Thymus (tissue), 11 donors: Measurements from ENCODE around the gene VPS45. TPM values are rescaled to one million over a fixed set of nuclear protein-coding genes. Genes with fewer than 3 reads are reported as not detected.

Experiments
- DNase-seq, 9 donors: peaks; one replicate each; pipeline ENCODE4 v3.0.0-alpha.2; 2013; ENCODE audit warnings: low spot score in 9 of 9, low read depth in 6 of 9, missing footprints in 1 of 9
- H3K27ac ChIP-seq, 2 donors: one replicate each; pipeline ENCODE4 v1.5.1; 2013; ENCODE audit warnings: control low read depth in 1 of 2, low read depth in 1 of 2, low read length in 1 of 2, mild to moderate bottlenecking in 1 of 2, moderate library complexity in 1 of 2
- H3K27me3 ChIP-seq, 2 donors: one replicate each; pipeline ENCODE4 v1.5.1; 2013; ENCODE audit warnings: low read length in 1 of 2; ENCODE audit not compliant: control insufficient read depth in 2 of 2, insufficient read depth in 1 of 2
- H3K36me3 ChIP-seq, 2 donors: one replicate each; pipeline ENCODE4 v1.5.1; 2013; ENCODE audit warnings: low read length in 1 of 2, mild to moderate bottlenecking in 1 of 2, moderate library complexity in 1 of 2; ENCODE audit not compliant: control insufficient read depth in 2 of 2, insufficient read depth in 2 of 2
- H3K4me1 ChIP-seq, 2 donors: one replicate each; pipeline ENCODE4 v1.5.1; 2013; ENCODE audit warnings: low read length in 2 of 2; ENCODE audit not compliant: control insufficient read depth in 2 of 2, insufficient read depth in 2 of 2
- H3K4me3 ChIP-seq, 2 donors: one replicate each; pipeline ENCODE4 v1.5.1; 2013; ENCODE audit warnings: low read length in 2 of 2, control low read depth in 1 of 2, mild to moderate bottlenecking in 1 of 2
- H3K9me3 ChIP-seq, 2 donors: one replicate each; pipeline ENCODE4 v1.5.1; 2013; ENCODE audit warnings: low read length in 1 of 2, mild to moderate bottlenecking in 1 of 2; ENCODE audit not compliant: control insufficient read depth in 2 of 2, insufficient read depth in 1 of 2
- WGBS: extraction: QIAGEN DNeasy Blood & Tissue Kit; methylation state at CpG from one replicate; pipeline ENCODE4 v1.1.7; 2013; 5-methylcytosine and 5-hydroxymethylcytosine counted together
- polyA plus RNA-seq: library from polyadenylated mRNA; stranded (reverse); fragments of 200-250 nt; gene quantifications from one replicate; pipeline ENCODE4 v1.2.3, GENCODE V29; 2013
- total RNA-seq: library from RNA; stranded (reverse); fragments of 120-200 nt; gene quantifications from one replicate; pipeline ENCODE4 v1.2.4, GENCODE V29; 2013
- donor health status: healthy.

VPS45 gene
- total and polyA plus RNA-seq, 2 donors: 26.1 to 36.7 TPM

DNA sequence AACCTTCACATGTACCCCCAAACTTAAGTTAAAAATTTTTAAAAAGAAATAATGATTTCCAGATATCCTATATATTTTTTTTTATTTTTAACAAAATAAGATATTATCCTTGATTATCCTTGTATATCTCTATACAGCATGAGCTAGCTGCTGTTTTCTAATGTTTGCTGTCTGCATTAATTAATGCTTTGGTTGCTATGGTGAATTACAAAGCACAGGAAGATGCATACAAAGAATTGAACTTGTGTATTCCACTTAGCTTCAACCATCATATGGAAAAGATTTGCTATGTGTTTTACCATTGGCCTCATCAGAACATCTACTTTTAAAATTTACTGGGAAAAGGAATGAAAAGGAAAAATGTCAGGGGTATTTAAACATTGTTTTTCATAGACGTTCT is 35.4 kb downstream of the VPS45 start:
- peaks cover 2 to 5% of the 10 kb centered on the region in 2 donors for H3K4me1 ChIP-seq
- H3K27me3 ChIP-seq: no peaks in the 10 kb centered on the region
- no peak for DNase-seq
- peaks cover 0 to 10% of the 10 kb centered on the region in 2 donors for H3K36me3 ChIP-seq
- WGBS: 97% methylated on average over 1 of the region's 1 CpG
- H3K4me3 ChIP-seq: no peak overlapping the region
- H3K9me3 ChIP-seq: no peaks in the 10 kb centered on the region
- H3K27ac ChIP-seq: no peak overlapping the region

DNA sequence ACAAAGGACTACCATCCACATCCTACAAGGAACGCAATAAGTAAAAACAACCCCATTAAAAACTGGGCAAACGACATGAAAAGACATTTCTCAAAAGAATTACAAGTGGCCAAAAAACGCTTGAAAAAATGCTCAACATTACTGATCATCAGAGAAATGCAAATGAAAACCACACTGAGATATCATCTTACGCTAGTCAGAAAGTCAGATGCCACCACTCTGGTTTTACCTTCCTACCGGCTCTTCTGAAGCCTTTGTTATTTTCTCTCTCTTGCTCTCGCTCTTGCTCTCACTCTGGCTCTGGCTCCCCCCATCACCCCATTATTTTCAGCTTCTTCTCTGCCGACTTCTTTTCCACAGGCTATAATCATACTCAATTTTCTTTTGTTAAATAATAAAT is 38.8 kb downstream of the VPS45 start:
- Histone ChIP-seq H3K27ac (no peak overlapping the region), H3K9me3 (no peaks in the 10 kb centered on the region), H3K4me1 (peaks cover 2 to 14% of the 10 kb centered on the region in 2 donors), H3K36me3 (peaks cover 0 to 2% of the 10 kb centered on the region in 2 donors), H3K4me3 (no peak overlapping the region), H3K27me3 (no peaks in the 10 kb centered on the region)
- peak in 5 of 9 donors; percentile 3 to 61 (median 6) for DNase-seq
- 32% methylated on average over 7 of the region's 7 CpGs for WGBS

DNA sequence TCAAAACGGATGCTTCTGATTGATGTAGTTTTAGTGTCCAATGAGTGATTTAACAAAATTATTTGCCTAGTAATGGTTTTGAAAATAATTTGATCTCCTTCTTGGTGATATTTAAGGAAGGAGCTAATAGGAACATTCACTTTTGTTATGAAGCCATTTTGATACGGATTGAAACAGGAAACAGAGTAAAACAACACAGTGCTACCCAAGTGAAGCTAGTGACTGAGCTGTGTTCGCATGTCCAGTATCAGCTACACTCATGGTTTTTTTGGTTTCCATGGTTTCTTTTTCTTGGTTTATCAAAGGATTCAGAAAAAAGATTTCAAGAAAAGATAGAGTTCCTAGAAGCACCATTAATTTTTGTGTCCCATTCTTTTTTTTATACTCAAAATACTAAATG is 42.0 kb downstream of the VPS45 start:
- peak in 3 of 9 donors; percentile 8 to 48 (median 19) for DNase-seq
- Histone ChIP-seq H3K4me1 (peaks cover 2 to 14% of the 10 kb centered on the region in 2 donors), H3K36me3 (peaks cover 0 to 7% of the 10 kb centered on the region in 2 donors), H3K27me3 (no peaks in the 10 kb centered on the region), H3K9me3 (peaks cover 0 to 6% of the 10 kb centered on the region in 2 donors), H3K27ac (peak overlapping the region in 1 of 2 donors; percentile 13), H3K4me3 (no peak overlapping the region)
- WGBS: 34% methylated on average over 3 of the region's 3 CpGs

DNA sequence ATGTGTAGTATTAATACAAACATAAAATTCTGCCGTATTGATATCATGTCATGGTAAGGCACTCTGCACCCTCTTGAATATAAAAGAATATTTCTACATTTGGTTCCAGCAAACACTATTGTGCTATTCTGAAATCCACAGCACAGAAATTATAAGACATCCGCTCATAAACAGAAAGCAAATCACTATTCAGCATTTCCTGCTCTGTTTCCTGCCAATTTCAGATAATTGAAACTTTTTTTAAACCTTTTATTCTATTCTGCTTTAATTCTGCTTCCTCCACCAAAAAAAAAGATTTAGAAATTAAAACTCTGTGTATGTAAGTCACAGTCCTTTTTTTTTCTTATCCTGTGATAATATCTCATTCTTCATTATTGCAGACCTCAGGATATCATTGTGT is 42.5 kb downstream of the VPS45 start:
- 39% methylated on average over 2 of the region's 2 CpGs for WGBS
- H3K27ac ChIP-seq: peak overlapping the region in 1 of 2 donors; percentile 13

DNA sequence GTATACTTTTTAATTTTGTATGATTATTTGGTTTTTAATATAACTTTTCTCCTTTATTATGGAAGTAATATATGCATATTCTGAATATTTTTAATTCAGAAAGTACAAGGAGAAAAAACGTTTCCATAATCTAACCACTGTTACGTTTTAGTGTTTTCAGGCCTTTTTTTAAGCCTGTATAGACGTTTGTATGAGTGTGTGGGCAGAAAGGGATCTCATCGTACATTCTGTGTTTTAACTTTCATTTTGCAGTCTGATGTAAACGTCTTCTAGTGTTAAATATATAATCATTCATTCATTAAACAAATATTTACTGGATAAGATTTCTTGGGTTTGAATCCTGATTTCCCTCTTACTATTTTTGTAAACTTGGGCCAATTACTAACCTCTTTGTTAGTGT is 44.1 kb downstream of the VPS45 start:
- no peak overlapping the region for H3K27ac ChIP-seq
- H3K27me3 ChIP-seq: no peaks in the 10 kb centered on the region
- H3K36me3 ChIP-seq: peaks cover 0 to 7% of the 10 kb centered on the region in 2 donors
- H3K4me1 ChIP-seq: peaks cover 0 to 10% of the 10 kb centered on the region in 2 donors
- no peak overlapping the region for H3K4me3 ChIP-seq
- 92% methylated on average over 5 of the region's 5 CpGs for WGBS
- DNase-seq: no peak
- H3K9me3 ChIP-seq: peaks cover 0 to 8% of the 10 kb centered on the region in 2 donors

More for the DNA sequence above, 42.5 kb downstream of the VPS45 start:
- no peak overlapping the region for H3K4me3 ChIP-seq
- H3K9me3 ChIP-seq: peaks cover 0 to 8% of the 10 kb centered on the region in 2 donors
- H3K4me1 ChIP-seq: peaks cover 2 to 14% of the 10 kb centered on the region in 2 donors
- no peaks in the 10 kb centered on the region for H3K27me3 ChIP-seq
- DNase-seq: peak in 1 of 9 donors; percentile 9
- H3K36me3 ChIP-seq: peaks cover 0 to 7% of the 10 kb centered on the region in 2 donors

DNA sequence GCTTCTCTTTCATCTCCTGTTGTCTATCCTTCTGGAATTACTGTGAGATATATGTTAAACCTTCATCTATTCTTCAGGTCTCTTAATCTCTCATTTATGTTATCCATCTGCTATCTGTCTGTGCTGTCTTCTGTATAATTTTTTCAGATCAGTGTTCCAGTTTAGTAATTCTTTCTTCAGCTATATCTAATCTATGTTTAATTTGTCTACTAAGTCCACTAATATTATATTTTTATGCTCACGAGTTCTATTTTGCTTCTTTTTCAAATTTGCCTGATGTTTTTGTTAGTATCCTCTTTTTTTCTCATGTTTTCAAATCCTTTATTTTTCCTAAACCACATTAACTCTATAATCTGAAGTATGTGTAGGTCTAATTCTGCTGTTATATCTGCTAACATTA is 47.5 kb downstream of the VPS45 start:
- DNase-seq: no peak

DNA sequence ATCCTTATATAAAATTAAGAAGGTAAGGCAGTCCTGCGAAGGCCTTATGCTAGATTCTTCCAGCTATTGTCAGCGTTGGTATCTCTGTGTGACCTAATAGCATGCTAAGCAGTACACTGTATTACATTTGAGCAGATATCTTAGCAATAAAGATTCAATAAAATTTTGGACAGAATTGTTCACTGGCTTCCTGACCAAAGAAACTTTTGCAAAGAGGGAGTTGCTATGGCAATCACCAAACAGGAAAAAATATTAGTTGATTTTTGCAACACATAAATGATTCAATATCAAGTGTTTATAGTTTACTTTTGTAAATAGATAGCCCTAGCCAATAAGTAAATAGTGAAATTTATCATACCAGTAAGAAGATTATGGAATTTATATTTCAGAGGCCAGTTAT is 51.1 kb downstream of the VPS45 start:
- DNase-seq: no peak
- Histone ChIP-seq H3K9me3 (peaks cover 0 to 8% of the 10 kb centered on the region in 2 donors), H3K4me1 (no peaks in the 10 kb centered on the region), H3K36me3 (peaks cover 0 to 2% of the 10 kb centered on the region in 2 donors), H3K27me3 (no peaks in the 10 kb centered on the region), H3K27ac (no peak overlapping the region), H3K4me3 (no peak overlapping the region)
- 97% methylated on average over 2 of the region's 2 CpGs for WGBS

More for the DNA sequence above, 47.5 kb downstream of the VPS45 start:
- H3K36me3 ChIP-seq: peaks cover 0 to 7% of the 10 kb centered on the region in 2 donors
- H3K4me1 ChIP-seq: peaks cover 0 to 2% of the 10 kb centered on the region in 2 donors
- H3K4me3 ChIP-seq: no peak overlapping the region
- peaks cover 0 to 8% of the 10 kb centered on the region in 2 donors for H3K9me3 ChIP-seq
- WGBS: 97% methylated on average over 1 of the region's 1 CpG
- no peak overlapping the region for H3K27ac ChIP-seq
- H3K27me3 ChIP-seq: no peaks in the 10 kb centered on the region

DNA sequence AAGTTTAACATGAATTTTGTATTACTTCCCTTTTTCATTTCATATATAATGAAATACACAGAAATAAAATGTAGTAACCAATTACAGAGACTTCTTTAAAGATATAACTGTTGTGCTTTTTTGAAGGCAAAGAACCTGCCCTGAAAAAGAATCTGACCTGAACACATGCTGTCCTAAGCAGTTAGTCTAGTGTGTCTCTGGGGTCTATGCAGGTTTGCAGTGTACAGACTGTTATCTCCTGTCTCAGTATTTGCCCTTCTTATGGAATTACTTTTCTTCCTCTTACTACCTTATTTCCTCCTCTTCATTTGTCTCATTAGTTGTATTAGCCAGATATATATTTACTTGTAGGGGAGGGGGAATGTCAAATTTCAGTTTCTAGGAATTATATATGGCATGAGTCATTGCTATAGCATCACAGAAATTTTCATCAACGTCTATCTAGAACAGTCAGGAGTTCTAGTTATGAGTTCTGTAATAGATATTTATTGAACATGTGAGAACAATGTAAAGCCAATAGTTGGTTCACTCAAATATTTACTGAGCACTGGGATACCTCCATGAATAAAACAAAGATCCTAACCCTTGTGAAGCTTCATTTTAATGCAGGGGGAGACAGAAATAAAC is 53.8 kb downstream of the VPS45 start:
- Histone ChIP-seq H3K27me3 (no peaks in the 10 kb centered on the region), H3K4me1 (no peaks in the 10 kb centered on the region), H3K36me3 (peaks cover 0 to 2% of the 10 kb centered on the region in 2 donors), H3K27ac (no peak overlapping the region), H3K4me3 (no peak overlapping the region), H3K9me3 (no peaks in the 10 kb centered on the region)
- WGBS: 93% methylated on average over 1 of the region's 1 CpG
- DNase-seq: no peak

DNA sequence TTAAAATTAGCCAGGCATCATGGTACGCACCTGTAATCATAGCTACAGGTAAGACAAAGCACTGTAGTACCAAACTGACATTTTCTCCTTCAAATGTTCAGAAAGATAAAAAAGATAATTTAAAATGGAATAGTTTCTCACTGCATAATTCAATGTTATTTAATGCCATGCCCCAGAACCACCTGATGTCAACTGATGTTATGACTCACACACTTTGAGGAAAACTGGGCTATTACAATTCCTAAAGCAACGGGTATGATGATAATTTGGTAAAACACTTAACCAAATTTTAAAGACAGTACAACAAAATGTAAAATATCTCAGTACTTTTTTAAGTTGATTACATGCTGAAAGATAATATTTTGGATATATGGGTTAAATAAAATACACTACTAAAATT is 59.2 kb downstream of the VPS45 start:
- DNase-seq: no peak
- H3K9me3 ChIP-seq: no peaks in the 10 kb centered on the region
- H3K27ac ChIP-seq: no peak overlapping the region
- no peaks in the 10 kb centered on the region for H3K27me3 ChIP-seq
- H3K4me3 ChIP-seq: no peak overlapping the region
- H3K4me1 ChIP-seq: no peaks in the 10 kb centered on the region
- peaks cover 0 to 2% of the 10 kb centered on the region in 2 donors for H3K36me3 ChIP-seq
- 98% methylated on average over 2 of the region's 2 CpGs for WGBS
